ENCODE measurements around the gene KCNAB2.

The KCNAB2 gene

DNA sequence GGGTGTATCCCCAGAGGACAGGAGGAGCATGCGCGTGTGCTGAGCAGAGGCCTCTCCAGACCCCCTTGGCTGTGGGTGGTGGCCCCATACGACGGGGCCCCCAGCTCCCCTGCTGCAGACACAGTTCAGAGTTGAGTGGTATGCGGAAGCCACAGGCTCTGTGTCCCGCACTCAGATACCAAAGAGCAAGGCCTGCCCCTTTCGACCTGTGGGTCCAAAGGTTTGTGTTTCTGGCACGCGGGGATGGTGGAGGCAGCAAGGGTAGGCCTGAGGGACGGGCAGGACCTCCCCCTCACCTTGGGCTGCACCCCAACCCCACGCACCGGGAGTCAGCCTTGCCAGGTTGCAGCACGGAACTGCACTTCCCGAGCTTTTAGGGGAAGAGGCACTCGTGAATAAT lies at the start of gene KCNAB2:
KCNAB2 (plus strand) TSS at position 328 of the 400 bp plus-strand sequence. CDS start 5,649 bp downstream, outside the sequence.
- DNase-seq (ENCODE audit: low read depth, low spot score), result no peak

DNA sequence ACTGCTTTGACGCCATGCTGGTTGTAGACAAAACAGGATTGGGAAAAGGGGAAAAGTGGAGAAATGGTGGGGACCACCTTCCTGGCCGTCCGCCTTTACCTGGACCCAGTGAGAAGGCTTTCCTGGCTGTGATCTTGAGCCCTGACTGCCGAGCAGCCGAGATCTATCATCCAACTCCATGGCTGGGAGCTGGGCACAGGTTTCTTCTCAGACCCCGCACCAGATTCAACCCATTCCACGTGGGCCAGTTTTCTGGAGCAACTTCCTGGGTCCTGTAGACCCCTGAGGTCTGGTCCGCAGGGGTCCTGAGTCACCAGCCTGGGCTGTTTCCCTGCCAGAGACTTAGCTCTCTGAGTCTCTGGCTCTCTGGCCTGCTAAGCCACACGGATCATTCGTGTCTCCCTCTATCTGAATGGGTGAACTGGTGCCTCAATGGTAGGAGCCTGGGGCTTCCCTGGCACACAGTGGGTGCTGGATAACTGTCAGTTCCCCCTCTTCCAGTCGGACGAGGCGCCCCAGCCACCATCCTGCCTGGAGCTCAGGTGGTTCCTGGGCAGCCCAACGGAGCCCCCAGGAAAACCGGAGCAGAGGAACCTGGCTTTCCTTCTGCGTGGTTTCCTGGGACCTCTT lies 48.9 kb upstream of the KCNAB2 start:
- no peak for DNase-seq (ENCODE audit: low read depth, low spot score)

DNA sequence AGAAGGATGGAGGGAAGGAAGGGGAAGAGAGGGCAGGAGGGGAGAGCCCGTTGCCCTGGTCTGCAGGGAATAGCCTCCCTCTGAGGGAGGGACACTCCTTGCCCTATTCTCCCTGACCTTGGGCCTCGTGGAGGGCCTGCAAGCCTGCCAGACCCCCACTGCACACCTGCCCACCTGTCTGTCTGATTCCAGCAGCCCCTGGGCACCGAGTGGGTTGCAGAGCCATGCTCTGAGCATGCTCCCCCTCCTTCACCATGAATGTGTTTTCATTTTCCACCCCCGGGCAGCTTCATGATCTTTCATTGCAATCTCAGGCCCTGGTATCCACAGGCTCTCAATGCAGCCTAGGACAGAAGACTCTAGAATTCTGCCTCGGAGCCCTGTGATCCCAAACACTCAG lies 48.4 kb upstream of the KCNAB2 start:
- no peak for DNase-seq (ENCODE audit: low read depth, low spot score)

DNA sequence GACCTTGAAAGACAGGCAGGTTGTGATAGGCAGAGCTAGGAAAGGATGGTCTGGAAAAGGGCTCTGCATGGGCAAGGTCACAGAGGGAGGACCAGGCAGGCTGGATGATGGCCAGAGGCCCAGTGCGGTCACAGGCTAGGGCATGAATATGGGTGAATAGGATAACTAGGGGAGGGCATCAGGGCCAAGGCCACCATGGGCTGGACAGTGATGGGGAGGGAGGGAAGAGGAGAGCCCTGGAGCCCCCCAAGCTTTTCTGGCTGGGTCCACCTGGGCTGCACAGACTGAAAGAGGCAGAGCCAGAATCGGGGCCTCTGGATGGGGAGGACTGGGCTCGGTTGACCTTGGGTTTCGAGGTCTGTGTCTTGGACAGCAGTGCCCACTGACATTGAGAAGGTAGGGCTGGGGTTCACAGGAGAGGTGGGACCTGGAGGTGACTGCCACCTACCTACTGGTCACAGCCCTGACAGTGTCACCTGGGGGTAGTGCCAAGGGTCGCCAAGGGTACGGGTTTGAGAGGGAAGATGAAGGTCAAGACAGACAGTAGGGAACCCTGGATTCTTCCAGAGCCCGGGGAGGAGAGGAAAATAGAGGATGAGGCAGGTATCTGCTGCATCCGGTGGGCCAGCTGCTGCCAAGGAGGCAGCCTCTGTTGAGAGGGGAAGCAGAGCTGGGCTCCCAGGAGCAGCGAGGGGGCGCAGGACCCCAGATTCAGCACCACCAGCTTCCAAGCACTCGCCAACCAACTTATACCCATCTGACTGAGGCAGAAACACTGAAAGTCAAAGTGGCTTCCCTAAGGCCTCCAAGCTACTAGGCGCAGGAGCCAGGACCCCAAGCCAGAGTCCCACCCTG lies 47.4 kb upstream of the KCNAB2 start:
- no peak for DNase-seq (ENCODE audit: low read depth, low spot score)

DNA sequence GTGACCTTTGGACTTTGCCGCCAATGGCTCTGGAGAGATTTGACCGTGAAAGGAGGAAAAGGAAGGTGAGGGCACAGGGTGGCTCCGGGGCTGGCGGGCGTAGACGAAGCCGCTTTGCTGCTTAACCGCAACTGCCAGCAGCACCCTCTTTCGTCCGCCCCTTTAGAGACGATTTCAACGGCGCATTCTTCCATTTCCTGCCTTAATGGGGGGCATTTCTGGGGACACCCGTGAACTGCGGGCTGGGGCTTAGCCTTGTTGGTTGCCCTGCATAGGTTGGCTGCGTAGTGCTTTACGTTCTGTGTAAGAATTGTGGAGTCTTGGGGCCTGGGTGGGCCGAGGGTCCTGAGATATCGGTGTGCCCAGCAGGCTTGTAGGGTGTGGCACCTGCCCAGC lies 46.8 kb upstream of the KCNAB2 start:
- DNase-seq (ENCODE audit: low read depth, low spot score), result no peak

DNA sequence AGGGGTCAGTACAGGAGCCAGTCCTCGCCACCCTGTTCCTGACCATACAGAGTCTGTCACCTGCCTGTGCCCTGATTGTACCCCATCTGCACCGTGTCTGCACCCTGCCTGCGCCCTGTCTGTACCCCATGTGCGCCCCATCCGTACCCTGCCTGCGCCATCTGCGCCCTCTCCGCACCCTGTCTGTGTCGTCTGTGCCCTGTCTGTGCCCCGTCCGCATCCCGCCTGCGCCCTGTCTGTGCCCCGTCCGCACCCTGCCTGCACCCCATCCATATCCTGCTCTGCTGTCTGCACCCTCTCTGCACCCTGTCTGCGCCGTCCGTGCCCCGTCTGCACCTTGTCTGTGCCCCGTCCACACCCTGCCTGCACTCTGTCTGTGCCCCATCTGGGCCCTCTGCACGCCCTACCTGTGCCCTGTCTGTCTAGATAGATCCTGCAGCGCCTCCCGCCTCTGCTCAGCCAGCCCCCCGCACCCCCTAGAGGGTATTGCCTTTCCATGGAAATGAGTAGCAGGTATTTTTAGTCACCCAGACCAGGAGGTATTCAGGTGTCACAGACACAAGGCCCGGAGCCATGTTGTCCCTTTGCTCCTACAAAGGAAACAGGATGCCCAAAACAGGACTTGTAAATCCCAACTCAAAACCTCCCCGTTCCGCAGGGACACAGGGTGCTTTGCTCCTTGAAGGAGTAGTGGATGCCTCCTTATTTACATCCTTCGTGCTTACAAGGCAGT lies 45.8 kb upstream of the KCNAB2 start:
- DNase-seq (ENCODE audit: low read depth, low spot score), result no peak

DNA sequence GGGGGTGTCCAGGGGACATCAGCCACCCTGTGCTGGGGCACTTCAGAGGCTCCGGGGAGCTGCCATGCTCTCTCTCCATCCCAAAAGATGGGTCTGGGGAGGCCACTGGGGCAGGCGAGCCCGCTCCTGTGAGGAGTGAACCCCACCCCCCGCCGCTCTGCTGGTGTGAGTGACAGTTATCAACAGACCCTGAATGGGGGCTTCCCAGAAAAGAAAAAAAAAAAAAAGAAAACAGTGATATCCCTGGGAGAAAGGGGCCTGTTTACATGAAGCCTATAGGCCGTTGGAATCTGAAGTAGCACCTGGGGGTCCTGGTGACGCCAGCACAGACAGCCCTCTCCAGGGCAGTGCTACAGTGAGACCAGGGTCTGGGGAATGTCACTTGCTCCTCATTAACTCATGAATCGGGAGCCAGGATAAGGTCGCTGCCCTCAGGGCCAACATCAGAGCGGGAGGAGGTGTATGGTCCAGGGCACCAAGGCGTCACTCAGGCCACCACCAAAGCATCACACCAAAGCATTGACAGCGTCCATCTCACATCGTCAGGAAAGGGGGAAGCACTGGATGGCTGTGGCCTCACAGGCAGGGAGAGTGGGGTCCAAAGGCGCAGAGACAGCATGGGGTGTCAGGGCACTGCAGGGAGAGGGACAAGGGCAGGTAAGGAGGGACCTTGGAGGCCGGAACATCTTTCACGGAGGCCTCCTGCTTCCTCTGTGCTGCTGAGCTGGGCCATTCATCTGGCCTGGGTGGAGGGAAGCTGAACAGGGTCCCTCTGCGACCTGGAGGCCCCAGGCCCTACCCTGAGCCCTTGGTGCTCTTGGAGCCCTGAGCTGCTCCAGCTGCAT lies 45.0 kb upstream of the KCNAB2 start:
- DNase-seq (ENCODE audit: low read depth, low spot score), result no peak

DNA sequence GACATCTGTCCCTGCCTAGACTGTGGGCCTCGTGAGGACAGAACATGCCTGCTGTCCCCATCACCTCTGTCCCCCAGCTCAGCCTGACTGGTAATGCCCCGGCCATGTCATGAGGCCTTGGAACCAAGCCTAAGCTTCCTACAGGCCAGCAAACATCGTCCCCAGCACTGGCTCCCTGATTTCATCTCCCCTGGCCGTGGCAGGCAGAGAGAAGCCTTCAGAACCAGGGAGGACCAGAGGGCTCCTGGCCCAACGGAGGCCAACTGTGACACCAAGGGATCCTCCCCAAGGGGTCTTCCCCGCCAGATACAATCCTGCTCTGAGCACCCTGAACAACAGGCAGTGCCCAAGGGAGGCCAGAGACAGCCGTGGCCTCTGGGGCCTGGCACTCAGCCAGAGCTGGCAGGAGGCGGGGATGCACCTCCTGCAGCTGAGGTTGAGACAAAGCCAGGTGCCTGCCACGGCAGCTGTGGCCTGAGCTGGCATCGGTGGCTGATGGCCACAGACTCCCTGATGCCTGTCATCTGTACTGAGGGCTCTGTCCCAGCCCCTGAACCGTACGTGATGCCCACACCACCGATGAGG lies 43.6 kb upstream of the KCNAB2 start:
- no peak for DNase-seq (ENCODE audit: low read depth, low spot score)

DNA sequence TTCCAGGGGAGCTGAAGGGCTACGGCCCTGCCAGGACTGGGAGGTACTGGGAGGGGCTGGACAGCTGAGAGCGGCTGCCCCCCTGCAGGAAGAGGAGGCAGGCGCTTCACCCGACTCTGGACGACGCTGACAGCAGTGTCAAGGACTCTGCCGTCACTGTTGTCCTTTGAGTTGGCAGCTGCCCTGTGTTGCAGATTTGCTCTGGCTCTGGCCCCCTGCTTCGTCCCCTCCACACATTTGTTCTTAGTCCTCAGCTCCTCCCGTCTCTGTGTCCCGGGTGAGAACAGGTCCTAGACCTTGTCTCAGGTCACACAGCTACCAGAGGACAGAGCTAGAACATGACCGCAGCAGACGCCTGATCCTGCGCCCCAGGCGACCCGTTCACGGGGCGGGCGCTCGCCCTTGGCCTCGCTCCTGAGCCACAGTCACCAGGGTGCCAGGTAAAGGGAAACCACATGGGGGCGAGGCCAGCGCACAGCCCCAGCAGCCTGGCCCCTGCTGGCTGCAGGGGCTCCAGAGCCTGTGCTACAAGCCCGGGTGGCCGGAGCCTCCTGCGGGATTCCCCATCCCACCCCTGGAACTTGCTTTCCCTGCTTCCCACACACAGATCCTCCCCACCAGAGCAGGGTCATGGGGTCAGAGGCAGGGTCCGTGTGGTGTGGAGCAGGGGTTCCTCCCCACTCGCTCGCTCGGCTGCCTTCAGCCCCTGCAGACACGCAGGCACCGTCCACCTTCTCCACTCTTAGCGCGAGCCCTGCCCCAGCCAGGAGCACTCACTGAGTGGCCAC lies 42.8 kb upstream of the KCNAB2 start:
- DNase-seq (ENCODE audit: low read depth, low spot score), result no peak

DNA sequence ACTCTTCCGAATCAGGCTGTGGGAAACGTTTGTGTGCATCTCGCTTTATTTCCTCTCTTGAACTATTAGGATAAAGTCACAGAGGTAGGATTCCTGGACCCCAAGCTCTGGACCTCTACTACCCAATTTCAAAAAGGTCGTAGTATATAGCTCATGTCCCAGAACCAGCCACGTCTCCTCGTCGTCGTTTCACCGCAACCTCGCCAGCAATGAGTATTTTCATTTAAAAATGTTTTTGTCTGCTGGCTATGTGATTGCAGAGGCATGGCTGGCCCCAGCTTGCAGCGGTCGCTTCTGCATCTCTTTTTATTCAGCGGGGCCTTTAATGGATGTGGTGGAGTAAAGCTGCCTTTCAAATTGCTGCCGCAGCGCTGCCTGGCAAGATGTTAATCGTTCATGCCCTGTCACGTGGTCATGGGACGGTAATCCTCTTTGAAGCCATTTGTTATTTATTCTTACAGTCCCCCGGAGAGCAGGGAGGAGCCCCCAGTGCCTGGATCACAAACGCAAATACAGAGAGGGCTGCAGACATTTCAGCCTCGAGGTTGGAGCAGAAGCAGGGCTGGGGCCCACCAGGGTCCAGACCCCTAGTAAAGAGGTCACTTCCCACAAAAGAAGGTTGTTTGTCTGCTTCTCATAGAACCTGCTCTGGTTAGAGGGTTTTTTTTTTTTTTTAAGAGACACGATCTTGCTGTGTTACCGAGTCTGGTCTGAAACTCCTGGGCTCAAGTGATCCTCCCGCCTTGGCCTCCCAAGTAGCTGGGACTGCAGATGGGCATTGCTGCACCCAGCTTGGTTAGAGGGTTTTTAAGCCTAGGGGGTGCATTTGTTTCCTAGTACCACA lies 41.9 kb upstream of the KCNAB2 start:
- no peak for DNase-seq (ENCODE audit: low read depth, low spot score)

DNA sequence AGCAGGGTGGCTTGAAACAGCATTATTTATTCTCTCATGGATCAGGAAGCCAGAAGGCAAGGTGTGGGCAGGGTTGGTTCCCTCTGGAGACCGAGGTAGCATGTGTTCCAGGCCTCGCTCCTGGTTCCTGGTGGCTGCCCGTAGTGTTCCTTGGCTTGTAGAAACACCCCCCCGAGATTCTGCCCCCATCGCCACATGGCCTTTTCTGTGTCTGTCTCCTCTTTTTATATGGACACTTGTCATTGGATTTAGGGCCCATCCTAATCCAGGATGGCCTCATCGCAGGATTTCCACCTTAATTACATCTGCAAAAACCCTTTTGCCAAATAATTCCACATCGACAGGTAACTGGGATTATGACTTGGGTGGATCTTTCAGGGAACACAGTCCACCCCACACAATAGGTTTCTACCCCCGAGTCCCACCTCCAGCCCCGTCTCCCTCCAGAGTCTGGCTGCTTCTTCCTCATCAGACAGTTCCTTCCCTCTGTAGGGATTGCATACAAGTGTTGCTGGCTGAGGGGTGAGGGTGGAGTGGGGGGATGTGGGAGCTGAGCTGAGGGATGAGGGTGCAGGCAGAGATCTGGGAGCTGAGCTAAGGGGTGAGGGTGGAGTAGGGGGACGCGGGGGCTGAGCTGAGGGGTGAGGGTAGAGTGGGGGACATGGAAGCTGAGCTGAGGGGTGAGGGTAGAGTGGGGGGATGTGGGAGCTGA lies 41.1 kb upstream of the KCNAB2 start:
- no peak for DNase-seq (ENCODE audit: low read depth, low spot score)

DNA sequence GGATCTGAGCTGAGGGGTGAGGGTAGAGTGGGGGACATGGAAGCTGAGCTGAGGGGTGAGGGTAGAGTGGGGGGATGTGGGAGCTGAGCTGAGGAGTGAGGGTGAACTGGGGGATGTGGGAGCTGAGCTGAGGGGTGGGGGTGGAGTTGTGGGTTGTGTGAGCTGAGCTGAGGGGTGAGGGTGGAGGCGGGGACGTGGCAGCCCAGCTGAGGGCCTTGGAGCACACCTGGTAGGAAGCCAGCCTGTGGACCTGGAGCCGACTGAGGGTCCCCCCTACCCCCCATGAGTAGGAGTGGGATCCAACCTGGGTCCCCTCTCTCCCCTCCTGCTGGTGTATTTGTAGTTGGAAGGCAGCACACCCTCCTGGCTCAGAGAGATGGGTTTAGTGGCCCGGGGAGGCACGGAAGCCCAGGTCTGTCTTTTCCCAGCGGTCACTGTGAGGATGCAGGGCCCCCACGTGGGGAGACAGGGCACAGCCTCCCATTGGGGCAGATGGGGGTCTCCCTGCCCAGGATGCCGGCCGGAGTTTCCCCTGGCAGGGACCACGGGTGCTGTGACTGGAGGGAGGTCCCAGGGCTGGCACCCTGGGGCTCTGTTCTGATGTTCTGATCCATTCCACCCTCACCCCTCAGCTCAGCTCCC lies 40.3 kb upstream of the KCNAB2 start:
- DNase-seq (ENCODE audit: low read depth, low spot score), result no peak

DNA sequence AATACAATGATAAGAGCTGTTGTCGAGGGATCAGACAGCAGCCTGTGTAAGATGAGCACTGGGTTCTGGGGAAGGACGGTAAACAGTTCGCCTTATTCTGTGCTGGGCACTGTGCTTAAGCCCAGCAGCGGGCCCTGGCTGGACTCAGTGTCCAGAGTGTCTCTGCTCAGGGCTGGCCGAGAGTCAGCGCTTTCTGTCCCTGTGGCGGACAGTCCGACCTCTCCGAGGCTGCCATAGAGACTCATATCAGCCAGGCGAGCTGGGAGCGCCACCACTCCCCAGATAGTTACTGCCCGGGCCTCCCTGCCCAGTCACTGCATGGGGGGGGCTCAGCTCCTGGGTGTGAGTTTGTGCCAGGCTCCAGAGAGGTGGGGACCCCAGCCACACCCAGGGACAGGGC lies 38.8 kb upstream of the KCNAB2 start:
- no peak for DNase-seq (ENCODE audit: low read depth, low spot score)

DNA sequence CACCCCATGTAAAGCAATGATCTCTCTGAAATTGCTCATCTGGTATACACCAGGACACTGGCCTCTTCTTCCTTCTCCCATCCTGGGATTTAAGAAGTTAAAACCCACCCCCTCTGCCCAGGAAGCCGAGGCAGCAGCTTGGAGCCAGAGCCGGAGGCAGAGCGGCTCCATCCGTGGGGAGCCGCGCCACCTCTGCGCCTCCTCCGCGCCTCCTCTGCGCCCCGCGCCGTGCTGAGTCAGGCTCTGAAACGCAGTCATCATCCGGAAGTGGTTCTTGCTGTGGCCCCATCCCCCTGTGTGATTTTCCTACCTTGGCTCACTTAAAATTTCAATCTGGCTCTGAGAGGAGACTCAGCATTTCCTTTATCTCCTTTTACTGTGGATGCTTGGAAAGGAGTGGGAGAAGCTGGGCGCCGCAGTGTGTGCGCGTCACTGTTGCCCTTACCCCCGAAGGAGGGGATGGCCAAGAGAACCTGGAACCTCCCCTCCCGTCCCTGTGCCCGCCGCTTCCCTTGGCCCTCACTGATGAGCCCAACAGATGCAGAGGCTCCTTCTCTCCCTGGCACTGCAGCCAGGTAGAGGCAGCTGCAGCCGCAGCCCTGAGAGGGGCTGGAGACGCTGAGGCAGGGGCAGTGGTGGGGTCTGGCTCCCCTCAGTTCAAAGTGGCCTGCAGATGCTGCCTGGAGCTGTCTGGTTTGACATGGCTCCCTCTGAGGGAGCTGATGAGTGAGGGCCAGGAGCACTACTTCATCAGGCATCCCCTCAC lies 38.2 kb upstream of the KCNAB2 start:
- no peak for DNase-seq (ENCODE audit: low read depth, low spot score)

DNA sequence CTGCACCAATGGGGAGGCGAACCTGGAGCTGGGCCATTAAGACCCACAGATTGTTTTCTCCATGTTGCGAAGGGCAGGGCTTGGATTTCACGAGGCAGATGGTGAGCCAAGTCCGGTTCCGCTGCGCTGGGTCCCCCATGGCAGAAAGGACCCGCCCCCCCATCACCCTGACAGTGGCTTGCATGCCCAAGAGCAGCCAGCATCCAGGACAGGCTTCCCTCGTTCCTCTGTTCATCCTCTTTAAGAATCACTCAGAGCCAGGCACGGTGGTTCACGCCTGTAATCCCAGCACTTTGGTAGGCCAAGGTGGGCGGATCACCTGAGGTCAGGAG lies 37.6 kb upstream of the KCNAB2 start:
- DNase-seq (ENCODE audit: low read depth, low spot score), result no peak

DNA sequence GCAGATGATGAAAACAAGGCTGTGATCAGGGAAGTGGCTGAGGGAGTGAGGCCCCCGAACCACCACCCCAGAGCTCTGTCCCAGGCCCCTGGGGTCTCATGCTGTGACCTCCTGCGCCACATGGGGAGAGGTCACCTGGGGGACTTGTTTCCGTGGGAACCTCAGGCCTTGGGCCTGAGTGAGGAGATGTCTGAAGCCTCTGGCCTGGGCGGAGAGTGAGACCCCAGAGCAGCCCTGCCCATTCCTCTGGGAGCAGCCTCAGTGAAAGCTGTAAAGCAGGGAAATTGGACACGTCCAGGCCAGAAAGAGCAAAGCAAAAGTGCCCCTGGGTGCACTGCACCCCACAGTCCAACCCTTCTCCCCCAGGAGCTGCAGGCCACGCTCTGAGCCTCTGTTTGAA lies 37.0 kb upstream of the KCNAB2 start:
- no peak for DNase-seq (ENCODE audit: low read depth, low spot score)

DNA sequence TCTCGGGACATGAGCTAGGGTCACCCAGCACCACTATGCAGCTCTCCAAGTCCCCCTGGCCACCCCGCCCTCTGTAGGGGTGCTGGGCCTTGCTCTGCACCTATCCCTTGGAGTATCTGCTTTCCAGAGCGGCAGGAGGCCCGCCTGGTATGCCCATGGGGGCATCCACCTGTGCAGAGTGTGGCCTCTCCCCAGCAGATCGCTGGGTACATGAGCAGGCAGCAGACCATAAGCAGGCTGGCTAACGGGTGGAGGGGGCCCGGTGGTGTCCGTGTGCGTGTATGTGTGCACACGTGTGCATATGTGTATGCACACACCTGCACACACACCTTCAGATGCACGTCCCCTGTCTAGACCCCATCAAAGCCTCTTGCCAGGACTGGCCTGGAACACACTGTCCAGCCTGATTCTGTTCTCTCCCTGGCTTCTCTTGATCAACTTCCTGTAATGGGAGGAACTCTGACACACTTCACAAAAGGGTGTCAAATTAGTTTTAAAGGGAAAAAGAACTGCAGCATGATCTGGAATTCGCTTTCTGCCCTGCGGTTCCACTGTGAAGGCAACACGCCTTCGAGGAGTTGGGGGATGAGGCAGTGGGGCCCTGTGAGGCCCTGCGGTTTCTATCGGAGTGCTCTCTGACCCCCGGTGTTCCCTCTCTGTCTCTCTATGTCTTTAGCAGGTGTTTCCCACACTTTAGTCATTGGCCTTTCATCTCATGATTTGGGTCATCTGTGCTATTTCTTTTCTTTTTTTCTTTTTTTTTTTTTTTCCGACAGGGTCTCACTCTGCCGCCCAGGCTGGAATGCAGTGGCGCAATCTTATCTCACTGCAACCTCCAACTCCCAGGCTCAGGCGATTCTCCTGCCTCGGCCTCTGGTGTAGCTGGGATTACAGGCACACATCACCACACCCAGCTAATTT lies 36.3 kb upstream of the KCNAB2 start:
- no peak for DNase-seq (ENCODE audit: low read depth, low spot score)
